ENCODE data around the gene RGS19. TPM values are rescaled to one million over a fixed set of nuclear protein-coding genes. Genes with fewer than 3 reads are reported as not detected.

The RGS19 gene
- total and polyA plus RNA-seq, 2 of the 8 experiments (the other 6 are each of a cell fraction or from before 2014, with no cell fraction given) = 12.7 to 16.8 TPM

DNA sequence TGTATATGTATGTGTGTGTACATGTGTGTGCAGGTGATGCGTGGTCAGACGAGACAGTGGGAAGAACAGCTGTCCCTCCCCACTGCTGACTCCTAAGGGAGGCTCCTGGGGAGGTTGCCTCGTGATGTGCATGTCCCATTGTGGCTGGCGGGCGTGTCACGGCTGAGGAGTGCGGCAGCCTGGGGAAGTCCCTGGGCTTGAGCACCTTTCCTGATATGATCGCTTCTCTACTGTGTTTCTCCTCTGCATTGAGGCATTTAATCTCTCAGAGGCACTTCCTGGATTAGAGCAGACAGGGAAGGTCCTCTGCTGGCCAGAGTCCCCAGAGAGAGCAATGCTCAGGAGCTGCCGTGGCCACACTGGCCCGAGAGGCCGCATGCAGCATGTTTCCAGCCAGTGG is 16.6 kb upstream of the RGS19 start (continued):
- TF ChIP-seq GTF2F1 (IDR thresholded peaks at IDR 0.05; ENCODE audit: borderline replicate concordance, low read depth, low read length) (no peak), CBX5 (IDR thresholded peaks at IDR 0.05; ENCODE audit: low read depth, low read length) (no peak), TAF7 (optimal IDR thresholded peaks at IDR 0.05; ENCODE audit: borderline replicate concordance, low read depth, low read length) (no peak), CTBP2 (IDR thresholded peaks at IDR 0.05; ENCODE audit: borderline replicate concordance, insufficient read depth, insufficient read length, low read length) (no peak), SUZ12 (IDR thresholded peaks at IDR 0.05; ENCODE audit: low read length) (no peak), SIN3A (conservative IDR thresholded peaks at IDR 0.05 in 1 of 2, IDR thresholded peaks at IDR 0.05 in 1 of 2; ENCODE audit: low read depth in 1 of 2, low read length in 2 of 2) (no peak), CEBPB (IDR thresholded peaks at IDR 0.05; ENCODE audit: low read depth, low read length) (no peak), EGR1 (IDR thresholded peaks at IDR 0.05; ENCODE audit: borderline replicate concordance, low read depth, low read length) (no peak)
